Adrenal gland (tissue), 5 donors: Measurements from ENCODE around the gene CREB3L4.

ENCODE experiments used
- CTCF ChIP-seq, 6 experiments: fragments of 450-650 bp in 4 of 6; fragments of 200-600 bp in 2 of 6; sonication (generic) in 1 of 6; IDR thresholded peaks; 1 replicate in 5 of 6; 2 replicates in 1 of 6; pipeline versions ENCODE4 v1.5.1 to v1.8.0; 2016 to 2021; ENCODE audit warnings: antibody characterized with exemption in 6 of 6, mild to moderate bottlenecking in 2 of 6, moderate library complexity in 1 of 6
- POLR2A ChIP-seq, 2 donors: fragments of 450-650 bp; IDR thresholded peaks; one replicate each; pipeline ENCODE4 v1.6.1; 2017; ENCODE audit warnings: antibody characterized with exemption in 2 of 2, mild to moderate bottlenecking in 2 of 2, moderate library complexity in 1 of 2
- donor health status: DM: no; HTN: no; CAD: no.

DNA sequence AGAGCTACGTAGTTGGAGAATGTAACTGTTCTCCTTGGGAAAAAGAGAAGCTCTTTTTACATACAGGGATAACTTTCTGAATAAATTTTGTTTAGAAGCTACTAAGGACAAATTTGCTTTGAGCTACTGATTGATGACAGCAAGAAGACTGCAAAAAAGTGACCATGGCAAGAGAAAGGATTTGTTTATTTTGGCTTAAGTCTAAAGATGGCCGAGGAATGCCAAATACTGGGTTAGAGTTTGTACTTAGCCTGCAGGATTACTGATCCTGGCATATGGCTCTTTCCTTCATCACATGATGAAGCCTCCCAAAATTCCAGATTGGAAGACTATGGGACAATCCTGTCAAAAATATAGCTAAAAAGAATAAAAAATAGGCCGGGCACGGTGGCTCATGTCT is 51.6 kb downstream of the CREB3L4 start:
- TF ChIP-seq POLR2A (IDR thresholded peaks at IDR 0.05) (no peak), CTCF (IDR thresholded peaks at IDR 0.05) (no peak)
